ENCODE measurements around the gene EIF2AK3.

EIF2AK3 gene

GRCh38 chr2:88599527-88599926 is 27.7 kb downstream of the EIF2AK3 start:
- H3K4me1 ChIP-seq (ENCODE audit: control insufficient read depth, low read length): peaks cover 98% of the 10 kb centered on the region
- peaks cover 93% of the 10 kb centered on the region for H3K79me2 ChIP-seq (ENCODE audit: control insufficient read depth, low read length)
- peak overlapping the region; percentile 96 for H3K27ac ChIP-seq (ENCODE audit: low read depth, low read length)
- H4K20me1 ChIP-seq (ENCODE audit: control insufficient read depth, insufficient read depth, low read depth, low read length): no peaks in the 10 kb centered on the region
- H3K27me3 ChIP-seq (ENCODE audit: control insufficient read depth, low read length): no peaks in the 10 kb centered on the region
- H3K4me2 ChIP-seq (ENCODE audit: low read length): peak overlapping the region; percentile 77
- H3F3A ChIP-seq (ENCODE audit: control insufficient read depth, insufficient read depth): peaks cover 35% of the 10 kb centered on the region
- peak overlapping the region; percentile 63 for H3K4me3 ChIP-seq (ENCODE audit: low read length)
- TF ChIP-seq CTCF (IDR thresholded peaks at IDR 0.05; ENCODE audit: low read depth, low read length, poor library complexity, severe bottlenecking): no peak
- no peak for TF ChIP-seq EZH2phosphoT487 (IDR thresholded peaks at IDR 0.05; ENCODE audit: borderline replicate concordance, low read length)
- H3K9me3 ChIP-seq (ENCODE audit: control insufficient read depth, insufficient read depth, low read length): no peaks in the 10 kb centered on the region
- no peaks in the 10 kb centered on the region for H3K9me2 ChIP-seq (replicated peaks; ENCODE audit: control insufficient read depth, low read length)
- H3K36me3 ChIP-seq (ENCODE audit: control insufficient read depth, low read length): peaks cover 71% of the 10 kb centered on the region

GRCh38 chr2:88597168-88597567 is 30.1 kb downstream of the EIF2AK3 start:
- Histone ChIP-seq H3K4me3 (ENCODE audit: low read length) (peak overlapping the region; percentile 5; the same call in 1 of the 2 replicates), H3K4me2 (ENCODE audit: low read length) (peak overlapping the region; percentile 77), H3K9me2 (replicated peaks; ENCODE audit: control insufficient read depth, low read length) (no peaks in the 10 kb centered on the region), H4K20me1 (ENCODE audit: control insufficient read depth, insufficient read depth, low read depth, low read length) (no peaks in the 10 kb centered on the region), H3K9me3 (ENCODE audit: control insufficient read depth, insufficient read depth, low read length) (no peaks in the 10 kb centered on the region), H3K27ac (ENCODE audit: low read depth, low read length) (peak overlapping the region; percentile 96), H3F3A (ENCODE audit: control insufficient read depth, insufficient read depth) (peaks cover 30% of the 10 kb centered on the region), H3K4me1 (ENCODE audit: control insufficient read depth, low read length) (peaks cover 94% of the 10 kb centered on the region), H3K79me2 (ENCODE audit: control insufficient read depth, low read length) (peaks cover 84% of the 10 kb centered on the region), H3K27me3 (ENCODE audit: control insufficient read depth, low read length) (no peaks in the 10 kb centered on the region), H3K36me3 (ENCODE audit: control insufficient read depth, low read length) (peaks cover 76% of the 10 kb centered on the region)
- no peak for TF ChIP-seq CTCF (IDR thresholded peaks at IDR 0.05; ENCODE audit: low read depth, low read length, poor library complexity, severe bottlenecking)
- no peak for TF ChIP-seq EZH2phosphoT487 (IDR thresholded peaks at IDR 0.05; ENCODE audit: borderline replicate concordance, low read length)

- Histone ChIP-seq H3K4me2 (ENCODE audit: low read length) (peak overlapping the region; percentile 77), H3K9me2 (replicated peaks; ENCODE audit: control insufficient read depth, low read length) (no peaks in the 10 kb centered on the region), H3K79me2 (ENCODE audit: control insufficient read depth, low read length) (peaks cover 84% of the 10 kb centered on the region), H3K4me3 (ENCODE audit: low read length) (peak overlapping the region; percentile 35), H3K36me3 (ENCODE audit: control insufficient read depth, low read length) (peaks cover 81% of the 10 kb centered on the region), H3K4me1 (ENCODE audit: control insufficient read depth, low read length) (peaks cover 93% of the 10 kb centered on the region), H4K20me1 (ENCODE audit: control insufficient read depth, insufficient read depth, low read depth, low read length) (no peaks in the 10 kb centered on the region), H3K9me3 (ENCODE audit: control insufficient read depth, insufficient read depth, low read length) (no peaks in the 10 kb centered on the region), H3K27ac (ENCODE audit: low read depth, low read length) (peak overlapping the region; percentile 96), H3F3A (ENCODE audit: control insufficient read depth, insufficient read depth) (peaks cover 31% of the 10 kb centered on the region), H3K27me3 (ENCODE audit: control insufficient read depth, low read length) (no peaks in the 10 kb centered on the region)
- no peak for TF ChIP-seq CTCF (IDR thresholded peaks at IDR 0.05; ENCODE audit: low read depth, low read length, poor library complexity, severe bottlenecking)
- no peak for TF ChIP-seq EZH2phosphoT487 (IDR thresholded peaks at IDR 0.05; ENCODE audit: borderline replicate concordance, low read length)
Measured at GRCh38 chr2:88596141-88596830, 31.0 kb downstream of the EIF2AK3 start.

All from DOHH2 (cell line).